Sigmoid colon (tissue), 4 donors: Measurements from ENCODE around the gene KLHL22.

Source experiments
- POLR2A ChIP-seq, 2 donors: fragments of 450-650 bp; IDR thresholded peaks; one replicate each; pipeline ENCODE4 v1.6.1; 2016; ENCODE audit warnings: antibody characterized with exemption in 2 of 2, mild to moderate bottlenecking in 2 of 2, moderate library complexity in 2 of 2
- POLR2AphosphoS5 ChIP-seq, 4 donors: sonication (generic); formaldehyde crosslinking; IDR thresholded peaks; one replicate each; pipeline ENCODE4 v1.6.1; 2017; ENCODE audit warnings: antibody characterized with exemption in 4 of 4
- TF ChIP-seq, protein P1 (sequence below), 4 experiments: fragments of 450-650 bp in 3 of 4; fragments of 200-600 bp in 1 of 4; IDR thresholded peaks; one replicate each; pipeline ENCODE4 v1.5.1; 2016 to 2019; ENCODE audit warnings: antibody characterized with exemption in 4 of 4, mild to moderate bottlenecking in 3 of 4, moderate library complexity in 2 of 4

DNA sequence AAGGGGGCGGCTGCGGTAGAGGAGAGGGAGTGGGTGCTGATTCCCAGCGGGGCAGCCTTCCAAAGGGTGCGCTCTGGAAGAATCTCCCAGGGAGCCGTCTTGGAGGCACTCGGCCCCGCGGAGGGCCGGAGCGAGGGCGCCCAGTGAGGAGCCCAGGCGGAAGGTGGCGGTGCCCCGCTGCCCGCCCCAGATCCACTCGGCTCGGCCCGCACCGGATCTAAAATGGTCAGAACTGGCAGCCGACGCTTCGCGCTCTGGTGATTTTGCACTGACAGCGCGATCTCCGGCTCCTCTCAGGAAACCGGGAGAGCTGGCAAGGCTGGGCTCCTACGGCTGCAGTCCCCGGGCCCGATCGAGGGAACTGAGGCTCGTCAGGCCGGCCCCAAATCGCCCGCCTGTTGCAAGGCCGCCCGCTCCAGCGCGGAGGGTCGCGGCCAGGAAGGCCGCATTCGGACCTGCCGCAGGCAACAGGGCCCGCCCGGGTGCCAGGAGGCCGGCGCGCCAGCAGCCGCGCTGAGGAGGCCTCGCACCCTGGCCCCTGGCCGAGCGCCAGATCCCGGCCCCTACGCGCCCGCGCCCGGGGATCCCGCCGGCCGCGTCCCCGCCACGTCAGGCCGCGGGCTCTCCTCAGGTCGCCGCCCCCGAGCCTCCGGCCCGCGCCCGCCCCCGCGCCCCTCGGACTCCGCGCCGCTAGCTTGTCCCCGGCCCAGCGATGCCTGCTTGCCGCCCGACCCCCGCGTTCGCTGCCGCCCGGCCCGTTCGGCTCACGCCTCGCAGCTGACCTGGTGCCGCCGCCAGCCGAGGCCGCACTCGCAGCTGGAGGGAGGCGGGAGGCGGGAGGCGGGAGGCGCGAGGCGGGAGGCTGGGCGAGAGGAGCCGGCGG, at the start of gene KLHL22:
- TF ChIP-seq POLR2A (IDR thresholded peaks at IDR 0.05) (no peak), POLR2AphosphoS5 (IDR thresholded peaks at IDR 0.05) (peak in 1 of 4 donors; percentile 77)
- TF ChIP-seq, protein P1, sequence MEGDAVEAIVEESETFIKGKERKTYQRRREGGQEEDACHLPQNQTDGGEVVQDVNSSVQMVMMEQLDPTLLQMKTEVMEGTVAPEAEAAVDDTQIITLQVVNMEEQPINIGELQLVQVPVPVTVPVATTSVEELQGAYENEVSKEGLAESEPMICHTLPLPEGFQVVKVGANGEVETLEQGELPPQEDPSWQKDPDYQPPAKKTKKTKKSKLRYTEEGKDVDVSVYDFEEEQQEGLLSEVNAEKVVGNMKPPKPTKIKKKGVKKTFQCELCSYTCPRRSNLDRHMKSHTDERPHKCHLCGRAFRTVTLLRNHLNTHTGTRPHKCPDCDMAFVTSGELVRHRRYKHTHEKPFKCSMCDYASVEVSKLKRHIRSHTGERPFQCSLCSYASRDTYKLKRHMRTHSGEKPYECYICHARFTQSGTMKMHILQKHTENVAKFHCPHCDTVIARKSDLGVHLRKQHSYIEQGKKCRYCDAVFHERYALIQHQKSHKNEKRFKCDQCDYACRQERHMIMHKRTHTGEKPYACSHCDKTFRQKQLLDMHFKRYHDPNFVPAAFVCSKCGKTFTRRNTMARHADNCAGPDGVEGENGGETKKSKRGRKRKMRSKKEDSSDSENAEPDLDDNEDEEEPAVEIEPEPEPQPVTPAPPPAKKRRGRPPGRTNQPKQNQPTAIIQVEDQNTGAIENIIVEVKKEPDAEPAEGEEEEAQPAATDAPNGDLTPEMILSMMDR (IDR thresholded peaks at IDR 0.05): no peak
